ENCODE data around the gene ITGB1BP1. TPM values are rescaled to one million over a fixed set of nuclear protein-coding genes. Genes with fewer than 3 reads are reported as not detected.
A peak's percentile ranks its signal among the peaks of the same experiment; 100 is the strongest.
"Not testable (repeated sequence)": the region's sequence is repeated elsewhere in the genome, so short reads cannot be mapped to it uniquely, and the experiment has no call there.

Gene ITGB1BP1
- total RNA-seq, 1 experiment from 2014 or later = 153 TPM

DNA sequence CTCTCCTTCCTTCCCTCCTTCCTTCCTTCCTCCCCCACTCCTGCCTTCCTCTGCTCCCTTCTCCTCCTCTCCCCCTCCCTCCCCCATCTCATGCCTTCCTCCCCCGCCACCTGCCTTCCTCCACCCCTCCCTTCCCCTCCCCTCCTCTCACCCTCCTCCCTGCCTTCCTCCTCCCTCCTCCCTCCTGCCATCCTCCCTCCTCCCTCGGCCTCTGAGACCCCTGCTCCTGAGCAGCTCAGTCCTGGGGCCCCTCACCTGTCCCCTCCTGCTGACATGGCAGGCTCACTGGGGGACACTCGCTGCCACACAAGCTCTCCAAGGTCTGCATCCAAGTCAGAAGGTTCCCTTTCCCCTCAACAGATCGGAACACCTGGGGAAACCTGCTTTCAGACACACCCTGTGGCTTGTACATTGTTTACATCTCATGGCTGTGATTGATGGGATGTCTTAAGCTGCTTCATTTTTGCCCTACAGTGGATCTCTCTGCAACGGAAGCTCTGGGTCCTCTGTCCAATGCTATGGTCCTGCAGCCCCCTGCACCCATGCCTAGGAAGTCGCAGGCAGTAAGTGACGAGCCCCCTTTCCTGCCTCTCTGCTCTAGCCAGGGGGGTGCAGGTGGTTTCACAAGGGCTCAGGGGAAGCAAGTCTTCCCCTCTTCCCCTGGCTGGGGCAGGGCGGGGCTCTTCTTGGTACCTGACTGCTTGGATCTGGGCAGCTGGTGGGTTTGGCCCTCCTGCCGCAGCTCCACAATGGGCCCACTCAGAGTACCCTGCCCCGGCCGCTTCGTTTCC, 22.9 kb downstream of the ITGB1BP1 start:
- Histone ChIP-seq H3K27ac (ENCODE audit: low read length) (peak overlapping the region; percentile 73; the same call in 1 of the 2 replicates), H3K4me1 (ENCODE audit: control insufficient read depth, insufficient read depth, low read length) (peaks cover 27% of the 10 kb centered on the region), H3K4me3 (ENCODE audit: low read depth in 2 of 2, low read length in 2 of 2) (no peak overlapping the region), H3K27me3 (ENCODE audit: control insufficient read depth, insufficient read depth, low read length) (no peaks in the 10 kb centered on the region), H3K9me3 (ENCODE audit: control insufficient read depth, insufficient read depth, low read depth, low read length) (no peaks in the 10 kb centered on the region), H3K36me3 (ENCODE audit: control insufficient read depth, insufficient read depth, low read length) (peaks cover 31% of the 10 kb centered on the region)
- ChIA-PET POLR2A (no interaction called here), CTCF (no interaction called here)
- ATAC-seq (no peak), DNase-seq (ENCODE audit: low read depth, low spot score) (no peak)
- intact Hi-C loops (cut with micrococcal nuclease; ENCODE audit: unreplicated experiment) (no loop called here), in situ Hi-C loops (cut with HindIII; ENCODE audit: low pct_unique_long_range_greater_than_20kb, low sequenced_read_pairs) (no loop called here)
- no peak for TF ChIP-seq POLR2AphosphoS5 (IDR thresholded peaks at IDR 0.05; ENCODE audit: low read depth, low read length)
- TF ChIP-seq REST (IDR thresholded peaks at IDR 0.05; ENCODE audit: insufficient read depth in 1 of 2, low read depth in 2 of 2, low read length in 1 of 2) = no peak
- TF ChIP-seq CTCF (IDR thresholded peaks at IDR 0.05) = no peak
- no peak for TF ChIP-seq TCF7L2 (IDR thresholded peaks at IDR 0.05; ENCODE audit: low read depth, low read length)
- no peak for TF ChIP-seq SIN3A (IDR thresholded peaks at IDR 0.05; ENCODE audit: borderline replicate concordance, insufficient read depth, low read depth, low read length)
- BruUV-seq (replicated peaks) = no TSS peak

DNA sequence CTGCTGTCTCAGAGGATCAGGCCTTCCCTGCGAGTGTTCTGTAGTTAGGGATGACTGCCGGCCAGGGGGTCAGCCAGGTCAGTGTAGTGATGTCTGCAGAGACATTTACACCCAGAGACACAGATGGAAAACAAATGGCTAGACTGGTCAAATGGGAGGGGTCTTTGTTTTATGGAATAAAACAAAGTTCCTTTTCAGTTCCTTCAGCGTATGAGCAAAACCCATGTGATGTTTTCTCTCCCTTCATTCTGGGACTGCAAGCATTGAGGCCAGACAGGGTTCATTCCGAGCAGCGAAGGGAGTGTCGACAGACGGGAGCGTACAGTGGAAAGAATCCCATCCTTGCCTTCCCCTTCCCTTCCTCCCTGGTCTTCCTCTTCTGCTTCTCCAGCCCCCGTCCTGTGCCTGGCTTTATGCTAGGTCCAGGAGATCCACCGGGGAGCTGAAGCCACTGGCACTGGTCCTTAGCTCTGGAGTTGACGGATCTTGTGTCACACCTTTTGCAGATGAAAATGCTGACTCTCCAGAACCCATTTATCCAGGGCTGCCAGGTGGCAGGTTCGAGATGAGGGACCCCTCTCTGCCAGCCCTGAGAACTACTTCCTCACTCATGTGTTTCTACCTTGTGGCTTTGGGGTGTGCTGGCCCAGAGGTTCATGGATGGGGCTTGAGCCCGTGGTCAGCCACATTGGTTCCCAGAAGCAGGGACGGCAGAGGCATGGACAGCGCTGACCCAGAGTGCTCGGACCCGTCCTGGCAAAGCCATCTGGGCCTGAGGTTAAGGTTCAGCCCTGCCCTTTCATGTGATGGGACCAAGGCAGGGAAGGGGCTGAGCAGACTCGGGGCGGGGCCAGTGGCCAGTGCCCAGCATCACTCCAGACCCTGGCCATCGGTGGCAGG, 24.2 kb downstream of the ITGB1BP1 start:
- Histone ChIP-seq H3K4me3 (ENCODE audit: low read depth in 2 of 2, low read length in 2 of 2) (no peak overlapping the region), H3K36me3 (ENCODE audit: control insufficient read depth, insufficient read depth, low read length) (peaks cover 17% of the 10 kb centered on the region), H3K9me3 (ENCODE audit: control insufficient read depth, insufficient read depth, low read depth, low read length) (no peaks in the 10 kb centered on the region), H3K27ac (ENCODE audit: low read length) (peak overlapping the region; percentile 60), H3K27me3 (ENCODE audit: control insufficient read depth, insufficient read depth, low read length) (no peaks in the 10 kb centered on the region), H3K4me1 (ENCODE audit: control insufficient read depth, insufficient read depth, low read length) (peaks cover 25% of the 10 kb centered on the region)
- no TSS peak for BruUV-seq (replicated peaks)
- ChIA-PET CTCF (interaction anchor here (0.5 kb wide), 1 partner anchor 18 kb away, joined by 6 read pairs; no protein-coding TSS in a partner anchor), POLR2A (no interaction called here)
- intact Hi-C loops (cut with micrococcal nuclease; ENCODE audit: unreplicated experiment) = no loop called here
- TF ChIP-seq TCF7L2 (IDR thresholded peaks at IDR 0.05; ENCODE audit: low read depth, low read length) (no peak), REST (IDR thresholded peaks at IDR 0.05; ENCODE audit: insufficient read depth in 1 of 2, low read depth in 2 of 2, low read length in 1 of 2) (no peak), POLR2AphosphoS5 (IDR thresholded peaks at IDR 0.05; ENCODE audit: low read depth, low read length) (no peak), SIN3A (IDR thresholded peaks at IDR 0.05; ENCODE audit: borderline replicate concordance, insufficient read depth, low read depth, low read length) (no peak), CTCF (IDR thresholded peaks at IDR 0.05) (no peak)
- ATAC-seq (peak; percentile 75), DNase-seq (ENCODE audit: low read depth, low spot score) (no peak)
- in situ Hi-C loops (cut with HindIII; ENCODE audit: low pct_unique_long_range_greater_than_20kb, low sequenced_read_pairs) = no loop called here

- DNase-seq (ENCODE audit: low read depth, low spot score); H3K27me3 ChIP-seq (ENCODE audit: control insufficient read depth, insufficient read depth, low read length); CTCF ChIA-PET; H3K9me3 ChIP-seq (ENCODE audit: control insufficient read depth, insufficient read depth, low read depth, low read length); H3K4me3 ChIP-seq (ENCODE audit: low read depth in 2 of 2, low read length in 2 of 2); BruUV-seq (replicated peaks); intact Hi-C loops (cut with micrococcal nuclease; ENCODE audit: unreplicated experiment); H3K27ac ChIP-seq (ENCODE audit: low read length); in situ Hi-C loops (cut with HindIII; ENCODE audit: low pct_unique_long_range_greater_than_20kb, low sequenced_read_pairs); ATAC-seq; POLR2A ChIA-PET: not testable (repeated sequence)
- Histone ChIP-seq H3K4me1 (ENCODE audit: control insufficient read depth, insufficient read depth, low read length) (peaks cover 20% of the 10 kb centered on the region), H3K36me3 (ENCODE audit: control insufficient read depth, insufficient read depth, low read length) (peaks cover 12% of the 10 kb centered on the region)
Observed at GRCh38 chr2:9398251-9398650, 25.1 kb downstream of the ITGB1BP1 start.

All from Panc1 (cell line).